Measurements from ENCODE around the gene TP53TG5.

- TF ChIP-seq CTCF (IDR thresholded peaks at IDR 0.05; ENCODE audit: control extremely low read depth in 1 of 3, insufficient read depth in 1 of 3, low read depth in 1 of 3, low read length in 3 of 3) = no peak
- TF ChIP-seq POLR2A (IDR thresholded peaks at IDR 0.05; ENCODE audit: control extremely low read depth in 1 of 2, low read depth in 2 of 2, low read length in 2 of 2) = no peak
- TF ChIP-seq SRF (IDR thresholded peaks at IDR 0.05; ENCODE audit: low read depth, low read length) = no peak
Measured at GRCh38 chr20:45416917-45417316, 38.8 kb upstream of the TP53TG5 start.

Data from H1 (cell line).